K562 (cell line): ENCODE measurements around the gene NPTXR.
"Not testable (repeated sequence)": the region's sequence is repeated elsewhere in the genome, so short reads cannot be mapped to it uniquely, and the experiment has no call there.

Experiments
- CXXC5 ChIP-seq: fragments of 250-450 bp; sonication (Bioruptor Pico); IDR thresholded peaks from 2 replicates; pipeline ENCODE4 v1.8.0; 2022; ENCODE audit warnings: inconsistent platforms, mild to moderate bottlenecking, moderate library complexity
- FOXK2 ChIP-seq, 2 experiments: fragments of 450-650 bp; IDR thresholded peaks in 1 of 2; conservative IDR thresholded peaks in 1 of 2; 2 replicates each; pipeline ENCODE4 v1.6.1; 2016; ENCODE audit warnings: low read depth in 2 of 2, mild to moderate bottlenecking in 1 of 2
- GABPB1 ChIP-seq: sonication (generic); formaldehyde crosslinking; IDR thresholded peaks from 2 replicates; pipeline ENCODE4 v1.8.0; 2022; ENCODE audit warnings: mild to moderate bottlenecking, missing genetic modification reagents
- LARP7 ChIP-seq: fragments of 450-650 bp; IDR thresholded peaks from 2 replicates; pipeline ENCODE4 v1.6.1; 2016
- POLR2A ChIP-seq: fragments of 450-650 bp; conservative IDR thresholded peaks from 2 replicates; pipeline ENCODE4 v1.6.1; 2016
- RAD21 ChIP-seq, 2 experiments: fragments of 250-450 bp in 1 of 2; fragments of 450-650 bp in 1 of 2; sonication (Bioruptor Pico) in 1 of 2; formaldehyde crosslinking in 1 of 2; IDR thresholded peaks in 1 of 2; conservative IDR thresholded peaks in 1 of 2; 2 replicates each; pipeline versions ENCODE4 v1.4.0 to v1.8.0; 2020 to 2022; ENCODE audit warnings: mild to moderate bottlenecking in 2 of 2, moderate library complexity in 1 of 2
- SRF ChIP-seq, 2 experiments: fragments of 250-450, 450-650 bp in 1 of 2; sonication (Bioruptor Pico) in 1 of 2; sonication (generic) in 1 of 2; formaldehyde crosslinking; IDR thresholded peaks; 2 replicates each; pipeline versions ENCODE4 v1.5.0 to v1.5.1; 2020 to 2022; ENCODE audit warnings: mild to moderate bottlenecking in 1 of 2, missing genetic modification reagents in 1 of 2
- TAF1 ChIP-seq: IDR thresholded peaks from 2 replicates; pipeline ENCODE4 v1.6.1; 2011; ENCODE audit warnings: mild to moderate bottlenecking, low read length, moderate library complexity; ENCODE audit not compliant: insufficient read depth, control insufficient read depth, severe bottlenecking; ENCODE audit errors: extremely low read depth
- TF ChIP-seq, protein P1 (sequence below), 3 experiments: IDR thresholded peaks in 2 of 3; conservative IDR thresholded peaks in 1 of 3; 2 replicates each; pipeline ENCODE4 v1.5.1; 2011 to 2012; ENCODE audit warnings: low read length in 3 of 3, mild to moderate bottlenecking in 3 of 3, control low read depth in 2 of 3, improper control_type of control experiment in 1 of 3, inconsistent platforms in 1 of 3, low read depth in 1 of 3, mixed read lengths in 1 of 3, moderate library complexity in 1 of 3; ENCODE audit not compliant: insufficient read depth in 2 of 3

DNA sequence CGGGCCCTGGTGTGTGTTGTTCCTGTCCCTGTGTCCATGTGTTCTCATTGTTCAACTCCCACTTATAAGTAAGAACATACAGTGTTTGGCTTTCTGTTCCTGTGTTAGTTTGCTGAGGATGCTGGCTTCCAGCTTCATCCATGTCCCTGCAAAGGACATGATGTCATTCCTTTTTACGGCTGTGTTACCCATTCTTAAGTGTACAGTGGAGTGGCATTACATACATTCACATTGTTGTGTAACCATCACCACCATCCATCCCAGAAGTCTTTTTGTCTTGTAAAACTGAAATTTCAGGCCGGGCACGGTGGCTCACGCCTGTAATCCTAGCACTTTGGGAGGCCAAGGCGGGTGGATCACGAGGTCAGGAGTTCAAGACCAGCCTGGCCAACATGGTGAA lies 10.6 kb upstream of the NPTXR start:
- TF ChIP-seq, protein P1, sequence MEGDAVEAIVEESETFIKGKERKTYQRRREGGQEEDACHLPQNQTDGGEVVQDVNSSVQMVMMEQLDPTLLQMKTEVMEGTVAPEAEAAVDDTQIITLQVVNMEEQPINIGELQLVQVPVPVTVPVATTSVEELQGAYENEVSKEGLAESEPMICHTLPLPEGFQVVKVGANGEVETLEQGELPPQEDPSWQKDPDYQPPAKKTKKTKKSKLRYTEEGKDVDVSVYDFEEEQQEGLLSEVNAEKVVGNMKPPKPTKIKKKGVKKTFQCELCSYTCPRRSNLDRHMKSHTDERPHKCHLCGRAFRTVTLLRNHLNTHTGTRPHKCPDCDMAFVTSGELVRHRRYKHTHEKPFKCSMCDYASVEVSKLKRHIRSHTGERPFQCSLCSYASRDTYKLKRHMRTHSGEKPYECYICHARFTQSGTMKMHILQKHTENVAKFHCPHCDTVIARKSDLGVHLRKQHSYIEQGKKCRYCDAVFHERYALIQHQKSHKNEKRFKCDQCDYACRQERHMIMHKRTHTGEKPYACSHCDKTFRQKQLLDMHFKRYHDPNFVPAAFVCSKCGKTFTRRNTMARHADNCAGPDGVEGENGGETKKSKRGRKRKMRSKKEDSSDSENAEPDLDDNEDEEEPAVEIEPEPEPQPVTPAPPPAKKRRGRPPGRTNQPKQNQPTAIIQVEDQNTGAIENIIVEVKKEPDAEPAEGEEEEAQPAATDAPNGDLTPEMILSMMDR (IDR thresholded peaks at IDR 0.05 in 2 of 3, conservative IDR thresholded peaks at IDR 0.05 in 1 of 3; ENCODE audit: insufficient read depth in 2 of 3, low read depth in 1 of 3, low read length in 3 of 3) = not testable (repeated sequence)
- TF ChIP-seq TAF1; LARP7; RAD21 (CRISPR knock-in tag; conservative IDR thresholded peaks at IDR 0.05 in 1 of 2, IDR thresholded peaks at IDR 0.05 in 1 of 2); GABPB1 (CRISPR knock-in tag); POLR2A; SRF (CRISPR knock-in tag; IDR thresholded peaks at IDR 0.05); CXXC5 (CRISPR knock-in tag); FOXK2 (conservative IDR thresholded peaks at IDR 0.05 in 1 of 2, IDR thresholded peaks at IDR 0.05 in 1 of 2; ENCODE audit: low read depth in 2 of 2): not testable (repeated sequence)
